T-helper 2 cell treated with Interferon-gamma antibody and Interleukin-4, amounts not matched to agents 5 μg/mL and 100 μg/mL, for 36 hours (primary cell): ENCODE measurements around the gene KCNIP4.

Experiments used
- DNase-seq: peaks from one replicate; pipeline ENCODE4 v3.0.0; 2021; ENCODE audit warnings: low spot score
- H3K27ac Mint-ChIP-seq: one replicate; pipeline ENCODE4 v1.8.0; 2021; ENCODE audit warnings: mild to moderate bottlenecking, mixed read lengths
- H3K27me3 Mint-ChIP-seq: one replicate; pipeline ENCODE4 v1.8.0; 2021; ENCODE audit warnings: low read depth, mixed read lengths
- H3K36me3 Mint-ChIP-seq: one replicate; pipeline ENCODE4 v1.8.0; 2021; ENCODE audit warnings: low read depth, mixed read lengths
- H3K4me1 Mint-ChIP-seq: one replicate; pipeline ENCODE4 v1.8.0; 2021; ENCODE audit warnings: low read depth, mixed read lengths
- H3K4me3 Mint-ChIP-seq: one replicate; pipeline ENCODE4 v1.8.0; 2022; ENCODE audit warnings: mild to moderate bottlenecking, moderate library complexity, mixed read lengths
- H3K9me3 Mint-ChIP-seq: one replicate; pipeline ENCODE4 v1.8.0; 2021; ENCODE audit warnings: mixed read lengths

The KCNIP4 gene

GRCh38 chr4:21752616-21753015 is 196.0 kb downstream of the KCNIP4 start:
- Mint-ChIP-seq H3K9me3 (no peaks in the 10 kb centered on the region), H3K4me3 (no peak overlapping the region), H3K27me3 (no peaks in the 10 kb centered on the region), H3K4me1 (no peaks in the 10 kb centered on the region), H3K27ac (no peak overlapping the region), H3K36me3 (no peaks in the 10 kb centered on the region)
- DNase-seq = no peak

GRCh38 chr4:21749924-21750323 is 198.6 kb downstream of the KCNIP4 start:
- H3K4me1 Mint-ChIP-seq = no peaks in the 10 kb centered on the region

GRCh38 chr4:21749412-21749811 is 199.2 kb downstream of the KCNIP4 start:
- no peaks in the 10 kb centered on the region for H3K4me1 Mint-ChIP-seq
- no peaks in the 10 kb centered on the region for H3K36me3 Mint-ChIP-seq
- H3K27ac Mint-ChIP-seq = no peak overlapping the region
- no peaks in the 10 kb centered on the region for H3K9me3 Mint-ChIP-seq
- H3K27me3 Mint-ChIP-seq = no peaks in the 10 kb centered on the region
- no peak overlapping the region for H3K4me3 Mint-ChIP-seq
- no peak for DNase-seq

More at GRCh38 chr4:21749924-21750323, 198.6 kb downstream of the KCNIP4 start:
- Mint-ChIP-seq H3K9me3 (no peaks in the 10 kb centered on the region), H3K27me3 (no peaks in the 10 kb centered on the region), H3K36me3 (no peaks in the 10 kb centered on the region), H3K27ac (no peak overlapping the region), H3K4me3 (no peak overlapping the region)
- no peak for DNase-seq

GRCh38 chr4:21744046-21744445 is 204.5 kb downstream of the KCNIP4 start:
- Mint-ChIP-seq H3K4me1 (no peaks in the 10 kb centered on the region), H3K4me3 (no peak overlapping the region), H3K27me3 (no peaks in the 10 kb centered on the region), H3K36me3 (no peaks in the 10 kb centered on the region), H3K27ac (no peak overlapping the region), H3K9me3 (no peaks in the 10 kb centered on the region)
- DNase-seq = no peak

GRCh38 chr4:21742326-21742725 is 206.2 kb downstream of the KCNIP4 start:
- no peak for DNase-seq
- Mint-ChIP-seq H3K9me3 (no peaks in the 10 kb centered on the region), H3K27me3 (no peaks in the 10 kb centered on the region), H3K27ac (no peak overlapping the region), H3K4me1 (no peaks in the 10 kb centered on the region), H3K4me3 (no peak overlapping the region), H3K36me3 (no peaks in the 10 kb centered on the region)

- H3K27me3 Mint-ChIP-seq = no peaks in the 10 kb centered on the region
- H3K4me1 Mint-ChIP-seq = no peaks in the 10 kb centered on the region
- H3K36me3 Mint-ChIP-seq = no peaks in the 10 kb centered on the region
- DNase-seq = no peak
- no peak overlapping the region for H3K4me3 Mint-ChIP-seq
- no peaks in the 10 kb centered on the region for H3K9me3 Mint-ChIP-seq
- H3K27ac Mint-ChIP-seq = no peak overlapping the region
Measured at GRCh38 chr4:21738821-21739220, 209.8 kb downstream of the KCNIP4 start.

GRCh38 chr4:21735866-21736265 is 212.7 kb downstream of the KCNIP4 start:
- H3K27ac Mint-ChIP-seq = no peak overlapping the region
- H3K9me3 Mint-ChIP-seq = no peaks in the 10 kb centered on the region
- no peaks in the 10 kb centered on the region for H3K36me3 Mint-ChIP-seq
- no peak overlapping the region for H3K4me3 Mint-ChIP-seq
- no peaks in the 10 kb centered on the region for H3K27me3 Mint-ChIP-seq
- no peak for DNase-seq
- H3K4me1 Mint-ChIP-seq = no peaks in the 10 kb centered on the region

GRCh38 chr4:21733894-21734630 is 214.5 kb downstream of the KCNIP4 start:
- no peaks in the 10 kb centered on the region for H3K27me3 Mint-ChIP-seq
- no peaks in the 10 kb centered on the region for H3K9me3 Mint-ChIP-seq
- H3K27ac Mint-ChIP-seq = no peak overlapping the region
- H3K4me3 Mint-ChIP-seq = no peak overlapping the region
- H3K4me1 Mint-ChIP-seq = no peaks in the 10 kb centered on the region
- H3K36me3 Mint-ChIP-seq = no peaks in the 10 kb centered on the region
- DNase-seq = no peak

GRCh38 chr4:21728304-21728703 is 220.3 kb downstream of the KCNIP4 start:
- H3K36me3 Mint-ChIP-seq = no peaks in the 10 kb centered on the region
- H3K27me3 Mint-ChIP-seq = no peaks in the 10 kb centered on the region
- H3K27ac Mint-ChIP-seq = no peak overlapping the region
- H3K9me3 Mint-ChIP-seq = no peaks in the 10 kb centered on the region
- DNase-seq = no peak
- no peak overlapping the region for H3K4me3 Mint-ChIP-seq
- H3K4me1 Mint-ChIP-seq = no peaks in the 10 kb centered on the region

GRCh38 chr4:21726255-21726815 is 222.2 kb downstream of the KCNIP4 start:
- H3K9me3 Mint-ChIP-seq = no peaks in the 10 kb centered on the region
- DNase-seq = no peak
- H3K27me3 Mint-ChIP-seq = no peaks in the 10 kb centered on the region
- no peaks in the 10 kb centered on the region for H3K4me1 Mint-ChIP-seq
- H3K27ac Mint-ChIP-seq = no peak overlapping the region
- H3K36me3 Mint-ChIP-seq = no peaks in the 10 kb centered on the region
- H3K4me3 Mint-ChIP-seq = no peak overlapping the region

GRCh38 chr4:21722157-21722839 is 226.3 kb downstream of the KCNIP4 start:
- DNase-seq = no peak
- H3K27me3 Mint-ChIP-seq = no peaks in the 10 kb centered on the region
- H3K4me1 Mint-ChIP-seq = no peaks in the 10 kb centered on the region
- no peak overlapping the region for H3K4me3 Mint-ChIP-seq
- H3K27ac Mint-ChIP-seq = no peak overlapping the region
- no peaks in the 10 kb centered on the region for H3K9me3 Mint-ChIP-seq
- H3K36me3 Mint-ChIP-seq = no peaks in the 10 kb centered on the region

GRCh38 chr4:21716531-21716930 is 232.0 kb downstream of the KCNIP4 start:
- no peaks in the 10 kb centered on the region for H3K36me3 Mint-ChIP-seq
- H3K9me3 Mint-ChIP-seq = no peaks in the 10 kb centered on the region
- H3K4me3 Mint-ChIP-seq = no peak overlapping the region
- H3K4me1 Mint-ChIP-seq = no peaks in the 10 kb centered on the region
- DNase-seq = no peak
- H3K27ac Mint-ChIP-seq = no peak overlapping the region
- H3K27me3 Mint-ChIP-seq = no peaks in the 10 kb centered on the region

GRCh38 chr4:21710179-21710835 is 238.3 kb downstream of the KCNIP4 start:
- Mint-ChIP-seq H3K4me1 (no peaks in the 10 kb centered on the region), H3K36me3 (no peaks in the 10 kb centered on the region), H3K27me3 (no peaks in the 10 kb centered on the region), H3K4me3 (no peak overlapping the region), H3K9me3 (no peaks in the 10 kb centered on the region), H3K27ac (no peak overlapping the region)
- no peak for DNase-seq

GRCh38 chr4:21709761-21710160 is 238.8 kb downstream of the KCNIP4 start:
- H3K36me3 Mint-ChIP-seq = no peaks in the 10 kb centered on the region
- no peak overlapping the region for H3K27ac Mint-ChIP-seq
- no peaks in the 10 kb centered on the region for H3K4me1 Mint-ChIP-seq
- H3K4me3 Mint-ChIP-seq = no peak overlapping the region
- no peaks in the 10 kb centered on the region for H3K9me3 Mint-ChIP-seq
- no peak for DNase-seq
- H3K27me3 Mint-ChIP-seq = no peaks in the 10 kb centered on the region
